CD4-positive, alpha-beta T cell (primary cell): ENCODE measurements around the gene PARD6G. TPM values are rescaled to one million over a fixed set of nuclear protein-coding genes. Genes with fewer than 3 reads are reported as not detected.

ENCODE experiments used
- ATAC-seq: fragments of 200-7000 bp; cut with Tn5 transposase; one replicate; pipeline ENCODE4 v1.10.0; 2022; ENCODE audit warnings: mild to moderate bottlenecking; ENCODE audit not compliant: poor library complexity
- CTCF ChIA-PET: fragments of 350-600 bp; sonication (Branson Sonifier 250); formaldehyde crosslinking; loops from one replicate; lab custom pipeline; 2021; ENCODE audit warnings: antibody characterized with exemption, inconsistent platforms; lab: Charles Lee
- POLR2A ChIA-PET: fragments of 350-600 bp; sonication (Branson Sonifier 250); formaldehyde crosslinking; loops from one replicate; lab custom pipeline; 2021; ENCODE audit warnings: antibody characterized with exemption, inconsistent platforms; lab: Charles Lee
- DNase-seq, 14 experiments: peaks; one replicate each; pipeline ENCODE4 v3.0.0-alpha.2; 2013 to 2020; ENCODE audit warnings: mixed read lengths in 2 of 14
- H3K27ac ChIP-seq, 2 donors: one replicate each; pipeline versions ENCODE4 v1.5.1 to v1.7.0; 2013; ENCODE audit warnings: low read length in 2 of 2, low read depth in 1 of 2, mild to moderate bottlenecking in 1 of 2
- H3K27me3 ChIP-seq, 2 experiments: 1 replicate in 1 of 2; 2 replicates in 1 of 2; pipeline versions ENCODE4 v1.6.1 to v1.7.0; 2013; ENCODE audit warnings: low read length in 2 of 2, control low read depth in 1 of 2, mild to moderate bottlenecking in 1 of 2, moderate library complexity in 1 of 2; ENCODE audit not compliant: insufficient read depth in 2 of 2, control insufficient read depth in 1 of 2
- H3K36me3 ChIP-seq: one replicate; pipeline ENCODE4 v1.6.1; 2013; ENCODE audit warnings: low read length, control low read depth; ENCODE audit not compliant: insufficient read depth
- H3K4me1 ChIP-seq: one replicate; pipeline ENCODE4 v1.6.1; 2013; ENCODE audit warnings: low read length, control low read depth; ENCODE audit not compliant: insufficient read depth
- H3K4me3 ChIP-seq: one replicate; pipeline ENCODE4 v1.5.1; 2013; ENCODE audit warnings: mild to moderate bottlenecking, low read length, moderate library complexity
- H3K9me3 ChIP-seq, 2 experiments: 1 replicate in 1 of 2; 2 replicates in 1 of 2; pipeline versions ENCODE4 v1.6.1 to v1.7.0; 2013; ENCODE audit warnings: low read length in 2 of 2, mild to moderate bottlenecking in 2 of 2, control low read depth in 1 of 2, moderate library complexity in 1 of 2; ENCODE audit not compliant: control insufficient read depth in 1 of 2, insufficient read depth in 1 of 2
- H3K27ac Mint-ChIP-seq: one replicate; pipeline ENCODE4 v1.8.0; 2020; ENCODE audit warnings: mixed read lengths
- H3K27me3 Mint-ChIP-seq: one replicate; pipeline ENCODE4 v1.8.0; 2021; ENCODE audit warnings: mixed read lengths
- H3K36me3 Mint-ChIP-seq: one replicate; pipeline ENCODE4 v1.8.0; 2021; ENCODE audit warnings: low read depth, mixed read lengths
- H3K4me1 Mint-ChIP-seq: one replicate; pipeline ENCODE4 v1.8.0; 2021; ENCODE audit warnings: low read depth, mixed read lengths
- H3K4me3 Mint-ChIP-seq: one replicate; pipeline ENCODE4 v1.8.0; 2020; ENCODE audit warnings: mild to moderate bottlenecking, mixed read lengths
- H3K9me3 Mint-ChIP-seq: one replicate; pipeline ENCODE4 v1.8.0; 2020; ENCODE audit warnings: mixed read lengths
- CTCF ChIP-seq: fragments of 200-600 bp; IDR thresholded peaks from one replicate; pipeline ENCODE4 v1.8.0; 2022; ENCODE audit warnings: antibody characterized with exemption, mild to moderate bottlenecking
- intact Hi-C, 2 experiments: fragments of 100-400 bp; cut with DNase I in 1 of 2; cut with micrococcal nuclease in 1 of 2; formaldehyde crosslinking; loops; one replicate each; pipeline versions ENCODE4 v1.15.1 to v1.9.0; 2023 to 2025; cut with DNase I, micrococcal nuclease
- total RNA-seq, 174 experiments: library from RNA in 2 of 174; stranded (reverse) in 2 of 174; gene quantifications; one replicate each; pipeline ENCODE4 v1.2.3 and lab custom pipeline; 2021 to 2026

PARD6G gene
- total RNA-seq, 2 experiments from 2014 or later, result 0.38 to 1.1 TPM

- Histone ChIP-seq H3K27me3 (peaks cover 25 to 26% of the 10 kb centered on the region in 2 experiments), H3K27ac (no peak overlapping the region), H3K36me3 (no peaks in the 10 kb centered on the region), H3K4me3 (no peak overlapping the region), H3K4me1 (peaks cover 20% of the 10 kb centered on the region), H3K9me3 (peaks cover 12 to 36% of the 10 kb centered on the region in 2 experiments)
- intact Hi-C loops, result no loop called here
- no peak overlapping the region for H3K4me3 Mint-ChIP-seq
- ChIA-PET CTCF (no interaction called here), POLR2A (no interaction called here)
- TF ChIP-seq CTCF, result no peak
- H3K4me1 Mint-ChIP-seq, result no peaks in the 10 kb centered on the region
- H3K9me3 Mint-ChIP-seq, result peaks cover 4% of the 10 kb centered on the region
- H3K27ac Mint-ChIP-seq, result no peak overlapping the region
- ATAC-seq, result peak; percentile 68
- no peaks in the 10 kb centered on the region for H3K36me3 Mint-ChIP-seq
- peak in 3 of 14 experiments; percentile 17 to 39 (median 30) for DNase-seq
- H3K27me3 Mint-ChIP-seq, result peaks cover 53% of the 10 kb centered on the region
Measured at GRCh38 chr18:80167931-80168330, 79.4 kb downstream of the PARD6G start.

- no peaks in the 10 kb centered on the region for H3K4me1 Mint-ChIP-seq
- Histone ChIP-seq H3K27ac (no peak overlapping the region), H3K4me1 (peaks cover 20% of the 10 kb centered on the region), H3K9me3 (peaks cover 12 to 36% of the 10 kb centered on the region in 2 experiments), H3K4me3 (no peak overlapping the region), H3K27me3 (peaks cover 23 to 25% of the 10 kb centered on the region in 2 experiments), H3K36me3 (no peaks in the 10 kb centered on the region)
- peaks cover 53% of the 10 kb centered on the region for H3K27me3 Mint-ChIP-seq
- ChIA-PET CTCF (no interaction called here), POLR2A (no interaction called here)
- DNase-seq (no peak), ATAC-seq (no peak)
- TF ChIP-seq CTCF, result no peak
- H3K27ac Mint-ChIP-seq, result no peak overlapping the region
- H3K9me3 Mint-ChIP-seq, result peaks cover 4% of the 10 kb centered on the region
- no peaks in the 10 kb centered on the region for H3K36me3 Mint-ChIP-seq
- H3K4me3 Mint-ChIP-seq, result no peak overlapping the region
- intact Hi-C loops, result no loop called here
Measured at GRCh38 chr18:80167331-80167730, 80.0 kb downstream of the PARD6G start.

DNA sequence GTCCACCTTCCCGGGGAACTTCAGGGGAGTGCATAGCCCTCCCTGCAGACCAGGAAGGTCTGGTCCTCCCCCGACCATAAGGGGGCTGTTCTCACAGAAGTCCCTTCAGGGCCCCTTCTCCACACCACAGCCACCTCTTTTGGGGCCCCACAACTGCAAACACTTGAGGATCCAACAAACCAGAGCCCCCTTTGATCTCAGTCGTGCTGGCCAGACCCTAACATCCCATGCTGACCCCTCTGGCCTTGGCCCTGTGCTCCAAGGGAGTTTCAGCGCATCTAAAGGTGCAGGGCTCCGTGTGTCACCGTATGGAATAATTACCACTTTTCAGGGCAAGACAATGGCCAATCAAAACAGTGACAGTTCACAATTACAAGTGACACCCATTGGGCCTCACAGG lies 80.6 kb downstream of the PARD6G start:
- Histone ChIP-seq H3K27me3 (peaks cover 18 to 25% of the 10 kb centered on the region in 2 experiments), H3K4me1 (peaks cover 20% of the 10 kb centered on the region), H3K4me3 (no peak overlapping the region), H3K36me3 (no peaks in the 10 kb centered on the region), H3K27ac (no peak overlapping the region), H3K9me3 (peaks cover 12 to 36% of the 10 kb centered on the region in 2 experiments)
- Mint-ChIP-seq H3K4me1 (no peaks in the 10 kb centered on the region), H3K27ac (no peak overlapping the region), H3K36me3 (no peaks in the 10 kb centered on the region), H3K4me3 (no peak overlapping the region), H3K27me3 (peaks cover 52% of the 10 kb centered on the region), H3K9me3 (peaks cover 4% of the 10 kb centered on the region)
- POLR2A ChIA-PET, result no interaction called here
- TF ChIP-seq CTCF, result no peak
- CTCF ChIA-PET, result no interaction called here
- intact Hi-C loops, result no loop called here
- ATAC-seq (no peak), DNase-seq (no peak)
